HG03280 (cell line): ENCODE data around the gene DCAKD.

ENCODE experiments used
- ATAC-seq: cut with Tn5 transposase; IDR thresholded peaks from one replicate; pipeline ENCODE4 v1.9.1; 2021; ENCODE audit warnings: mild to moderate bottlenecking, moderate library complexity; ENCODE audit not compliant: unreplicated experiment

Gene DCAKD, protein sequence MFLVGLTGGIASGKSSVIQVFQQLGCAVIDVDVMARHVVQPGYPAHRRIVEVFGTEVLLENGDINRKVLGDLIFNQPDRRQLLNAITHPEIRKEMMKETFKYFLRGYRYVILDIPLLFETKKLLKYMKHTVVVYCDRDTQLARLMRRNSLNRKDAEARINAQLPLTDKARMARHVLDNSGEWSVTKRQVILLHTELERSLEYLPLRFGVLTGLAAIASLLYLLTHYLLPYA

DNA sequence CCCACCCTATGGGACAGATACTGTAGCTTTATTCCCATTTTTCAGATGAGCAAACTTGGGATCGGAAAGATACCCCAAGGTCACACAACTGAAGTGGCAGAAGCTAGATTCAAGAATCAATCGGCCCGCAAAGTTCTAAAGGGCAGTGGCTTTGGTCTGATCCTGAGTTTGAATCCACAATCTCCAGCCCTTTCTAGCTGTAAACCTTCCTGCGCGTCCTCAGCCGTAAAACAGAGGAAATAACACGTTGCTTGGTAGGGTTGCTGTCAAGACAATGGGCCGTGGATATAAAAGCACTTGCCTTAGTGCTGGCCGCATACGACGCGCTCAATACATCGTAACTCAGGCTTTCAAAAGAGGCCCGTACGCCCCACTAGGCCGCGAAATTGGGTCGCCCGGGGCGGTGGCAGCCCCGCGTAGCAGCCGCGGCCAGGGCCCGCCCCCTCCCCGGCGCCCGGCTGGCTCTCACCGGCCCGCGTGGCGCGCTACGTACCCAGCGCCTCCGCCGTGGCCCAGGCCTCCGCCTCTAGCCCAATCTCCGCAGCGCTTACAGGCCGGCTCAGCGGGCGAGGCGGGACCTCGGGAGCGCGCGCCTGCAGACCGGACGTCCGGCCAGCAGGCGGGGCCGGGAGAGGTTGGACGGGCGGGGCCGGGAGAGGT lies at the start of gene DCAKD:
DCAKD (minus strand) TSS at position 573 of the 660 bp plus-strand sequence. CDS start 16,747 bp downstream, outside the sequence.
- ATAC-seq = peak; percentile 96

GRCh38 chr17:45098869-45099616 lies 47.6 kb upstream of the DCAKD start:
- no peak for ATAC-seq

DNA sequence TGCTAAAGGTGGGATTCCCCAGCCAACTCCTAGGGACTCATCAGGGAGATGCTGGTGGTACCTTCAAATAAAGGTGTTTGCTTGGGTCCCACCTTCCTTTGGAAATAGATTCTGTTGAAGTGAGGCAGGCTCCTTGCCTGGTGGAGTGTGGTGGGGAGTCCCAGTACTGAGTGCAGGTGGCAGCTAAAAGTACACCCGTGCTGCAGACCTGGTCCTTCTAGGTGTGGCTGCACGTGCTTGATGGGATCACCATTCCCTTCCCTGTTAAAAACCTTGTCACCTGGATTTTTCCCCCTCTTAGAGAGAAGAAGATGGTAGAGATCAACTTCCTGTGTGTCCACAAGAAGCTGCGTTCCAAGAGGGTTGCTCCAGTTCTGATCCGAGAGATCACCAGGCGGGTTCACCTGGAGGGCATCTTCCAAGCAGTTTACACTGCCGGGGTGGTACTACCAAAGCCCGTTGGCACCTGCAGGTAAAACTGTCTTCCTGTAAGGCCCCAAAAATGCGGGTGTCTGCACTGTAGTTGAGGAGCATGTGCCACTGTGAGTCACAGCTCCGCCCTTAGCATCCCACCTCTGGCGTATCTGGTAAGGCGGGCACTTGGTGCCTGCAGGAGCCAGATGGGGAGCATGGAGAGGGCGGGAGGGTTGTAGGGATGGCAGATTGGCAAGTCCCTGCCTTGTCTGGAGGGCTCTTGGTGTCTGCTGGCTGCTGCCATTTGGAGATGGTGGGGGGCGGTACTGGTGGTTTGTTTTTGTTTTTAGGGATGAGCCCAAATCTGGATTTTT lies 46.8 kb upstream of the DCAKD start:
- no peak for ATAC-seq

GRCh38 chr17:45096926-45097325 lies 45.5 kb upstream of the DCAKD start:
- ATAC-seq = no peak

DNA sequence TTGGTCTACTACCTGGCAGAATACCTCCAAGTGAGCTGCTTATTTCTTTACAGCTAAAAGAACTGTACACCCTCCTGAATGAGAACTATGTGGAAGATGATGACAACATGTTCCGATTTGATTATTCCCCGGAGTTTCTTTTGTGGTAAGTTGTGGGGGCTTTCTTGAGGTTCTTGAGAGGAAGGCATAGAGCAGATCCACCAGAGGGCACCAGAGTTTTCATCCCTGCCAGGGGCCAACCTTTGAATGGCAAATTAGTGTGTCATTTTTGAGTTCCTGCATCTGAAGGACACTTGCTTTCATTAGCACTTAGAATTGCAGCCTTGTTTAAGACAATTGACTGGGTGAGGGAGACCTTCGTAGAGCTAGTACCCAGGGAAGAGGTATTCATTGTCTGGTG lies 44.7 kb upstream of the DCAKD start:
- no peak for ATAC-seq

GRCh38 chr17:45093444-45094110 lies 42.1 kb upstream of the DCAKD start:
- no peak for ATAC-seq

- ATAC-seq = no peak
Observed at GRCh38 chr17:45092911-45093430, 41.5 kb upstream of the DCAKD start.

DNA sequence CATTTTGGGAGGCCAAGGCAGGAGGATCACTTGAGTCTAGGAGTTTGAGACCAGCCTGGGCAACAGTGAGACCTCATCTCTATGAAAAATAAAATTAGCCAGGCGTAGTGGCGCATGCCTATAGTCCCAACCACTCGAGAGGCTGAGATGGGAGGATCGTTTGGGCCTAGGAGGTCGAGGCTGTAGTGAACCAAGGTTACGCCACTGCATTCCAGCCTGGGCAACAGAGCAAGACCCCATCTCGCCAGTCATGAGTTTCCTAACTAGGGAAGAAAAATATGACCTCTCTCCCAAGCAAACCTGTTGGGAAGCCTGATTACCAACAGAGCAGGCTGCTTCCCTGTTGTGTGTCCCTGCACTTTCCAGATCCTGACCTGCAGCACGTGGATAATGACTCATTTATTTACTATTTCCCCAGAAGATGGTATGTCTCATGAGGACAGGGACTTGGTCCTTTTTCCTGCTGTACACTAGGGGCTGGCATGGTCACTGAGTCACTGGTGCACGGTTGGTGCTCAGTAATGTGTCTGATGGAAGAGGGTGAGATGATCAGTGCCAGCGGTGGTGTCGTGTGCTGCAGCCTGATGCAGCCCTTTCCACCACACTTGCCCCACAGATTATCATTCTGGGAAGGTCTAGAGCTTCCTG lies 40.5 kb upstream of the DCAKD start:
- ATAC-seq = no peak

- no peak for ATAC-seq
Observed at GRCh38 chr17:45090711-45091110, 39.3 kb upstream of the DCAKD start.

GRCh38 chr17:45088741-45089140 lies 37.3 kb upstream of the DCAKD start:
- ATAC-seq = no peak

DNA sequence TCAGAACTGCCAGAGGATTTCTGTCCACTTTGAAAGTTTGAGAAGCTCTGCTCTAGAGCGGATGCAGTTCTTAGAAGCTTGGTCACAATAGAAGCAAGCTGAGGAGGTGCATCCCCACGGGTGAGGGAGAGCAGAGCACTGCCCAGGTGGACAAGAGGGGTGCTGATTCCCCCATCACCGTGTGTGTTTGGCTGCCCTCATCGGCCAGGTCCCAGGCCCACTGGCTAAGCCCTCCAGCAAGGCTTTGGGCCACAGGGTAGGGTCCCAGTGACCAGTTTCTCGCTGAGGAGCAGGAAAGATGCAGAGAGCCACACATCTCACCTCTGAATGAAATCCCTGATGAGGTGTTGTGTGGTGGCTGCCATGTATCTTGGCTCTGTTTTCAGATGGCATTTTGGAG lies 36.5 kb upstream of the DCAKD start:
- no peak for ATAC-seq

DNA sequence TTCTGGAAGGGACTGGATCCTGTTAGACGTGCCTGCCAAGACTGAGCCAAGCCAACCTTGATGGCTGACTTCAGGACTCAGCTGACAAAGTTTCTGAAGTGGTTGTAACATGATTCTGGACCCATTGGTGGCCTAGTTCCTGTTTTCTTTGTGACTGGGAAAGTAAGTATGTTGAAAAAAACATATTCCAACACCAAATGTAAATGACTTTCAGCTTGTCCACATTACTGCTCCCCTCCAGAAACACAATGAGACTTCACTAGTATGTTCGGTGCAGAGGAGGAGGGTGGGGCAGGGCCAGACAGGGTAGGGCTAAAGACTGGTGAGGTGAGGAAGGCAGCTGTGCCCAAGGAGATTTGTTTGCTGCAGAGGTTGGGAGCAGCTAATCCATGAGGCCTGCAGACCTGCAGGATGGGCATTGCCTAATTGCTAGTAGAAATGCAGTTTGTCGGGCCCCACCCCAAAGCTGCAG lies 36.1 kb upstream of the DCAKD start:
- no peak for ATAC-seq

DNA sequence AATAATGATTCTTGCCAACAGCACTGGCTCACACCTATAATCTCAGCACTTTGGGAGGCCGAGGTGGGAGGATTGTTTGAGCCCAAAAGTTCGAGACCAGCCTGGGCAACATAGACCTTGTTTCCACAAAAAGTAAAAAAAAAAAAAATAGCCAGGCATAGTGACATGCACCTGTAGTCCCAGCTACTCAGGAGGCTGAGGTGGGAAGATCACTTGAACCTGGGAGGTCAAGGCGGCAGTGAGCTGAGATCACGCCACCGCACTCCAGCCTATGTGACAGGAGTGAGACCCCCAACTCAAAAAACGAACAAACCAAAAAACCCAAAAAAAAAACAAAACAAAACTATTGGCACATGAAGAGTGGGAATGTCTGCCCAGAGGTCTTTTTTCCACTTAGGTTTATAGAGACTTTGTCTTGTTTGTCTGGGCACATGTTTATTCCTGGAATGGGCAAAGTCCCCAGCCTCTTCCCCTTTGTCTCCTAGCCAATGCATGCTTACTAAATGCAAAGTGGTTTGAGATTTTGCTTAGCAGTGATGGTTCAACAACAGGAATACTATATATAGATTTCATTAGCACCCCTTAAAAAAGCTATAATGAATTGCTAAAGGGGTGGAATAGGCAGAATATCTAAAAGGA lies 35.6 kb upstream of the DCAKD start:
- ATAC-seq = no peak

GRCh38 chr17:45086391-45086790 lies 35.0 kb upstream of the DCAKD start:
- no peak for ATAC-seq

DNA sequence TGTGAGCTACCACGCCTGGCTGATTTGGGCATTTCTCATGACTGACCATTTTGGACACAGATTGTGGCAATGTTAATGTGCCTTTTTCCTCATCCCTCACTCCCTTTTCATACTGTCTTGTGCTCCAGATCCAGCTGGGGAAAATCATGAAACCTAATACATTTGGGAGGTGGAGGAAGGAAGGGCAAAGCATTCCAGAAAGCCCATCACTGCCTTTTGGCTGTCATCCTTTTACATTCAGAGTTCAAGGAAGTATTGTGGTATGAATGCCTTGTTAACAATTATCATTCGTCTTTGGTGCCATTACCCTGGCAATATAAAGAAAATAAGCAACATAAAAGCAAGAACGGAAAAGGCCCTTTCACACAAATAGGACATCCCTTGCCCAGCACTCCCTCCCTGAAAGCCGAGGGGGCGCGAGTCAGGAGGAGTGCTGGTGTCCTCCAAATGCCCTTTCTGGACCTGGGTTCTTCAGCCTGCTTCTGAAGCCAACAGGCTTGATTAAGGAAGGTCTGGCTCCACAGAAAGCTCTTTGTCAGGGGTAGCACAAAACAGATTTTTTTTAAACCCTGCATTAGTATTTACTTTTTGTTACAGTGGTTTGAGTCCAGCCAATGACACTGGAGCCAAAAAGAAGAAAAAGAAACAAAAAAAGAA lies 29.7 kb upstream of the DCAKD start:
- no peak for ATAC-seq

- no peak for ATAC-seq
Observed at GRCh38 chr17:45077643-45078042, 26.2 kb upstream of the DCAKD start.

DNA sequence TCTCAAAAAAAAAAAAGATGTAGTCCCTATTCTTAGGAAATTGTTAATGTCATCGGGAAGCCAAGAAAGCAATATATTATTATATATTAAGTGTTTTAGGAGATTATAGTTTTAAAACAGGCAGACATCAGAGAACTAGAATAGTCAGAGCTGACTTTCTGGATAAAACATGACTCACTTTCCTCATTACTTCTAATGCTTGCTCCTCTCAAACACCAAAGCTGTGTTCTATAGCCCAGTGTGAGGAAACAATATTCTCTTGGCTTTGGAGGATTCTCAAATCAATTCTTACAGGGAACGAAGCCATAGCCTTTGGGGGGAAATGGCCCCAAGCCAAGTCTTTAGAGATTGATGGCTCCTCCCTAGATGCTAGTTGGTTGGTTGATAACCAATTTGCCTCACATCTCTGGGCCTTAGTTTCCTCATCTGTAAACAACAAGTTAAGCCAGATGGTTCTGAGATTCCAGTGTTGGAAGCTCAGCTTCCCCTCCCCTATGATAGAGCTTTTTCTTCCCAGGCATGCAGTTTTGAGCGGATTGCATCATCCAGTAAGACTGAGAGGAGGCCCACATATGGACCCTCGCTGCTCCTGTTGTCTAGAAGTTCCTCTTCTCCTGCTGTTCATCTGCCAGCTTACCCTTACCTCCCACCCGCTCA lies 22.1 kb upstream of the DCAKD start:
- ATAC-seq = no peak

- ATAC-seq = no peak
Observed at GRCh38 chr17:45070809-45071208, 19.4 kb upstream of the DCAKD start.
